ENCODE data around the gene MYL11.
A peak's percentile ranks its signal among the peaks of the same experiment; 100 is the strongest.

MYL11 gene

GRCh38 chr16:30380803-30381208, 6.2 kb downstream of the MYL11 start:
- peaks cover 7% of the 10 kb centered on the region for H3K27me3 ChIP-seq
- H3K36me3 ChIP-seq, result no peaks in the 10 kb centered on the region
- no peak overlapping the region for H3K27ac ChIP-seq
- TF ChIP-seq, protein P1, sequence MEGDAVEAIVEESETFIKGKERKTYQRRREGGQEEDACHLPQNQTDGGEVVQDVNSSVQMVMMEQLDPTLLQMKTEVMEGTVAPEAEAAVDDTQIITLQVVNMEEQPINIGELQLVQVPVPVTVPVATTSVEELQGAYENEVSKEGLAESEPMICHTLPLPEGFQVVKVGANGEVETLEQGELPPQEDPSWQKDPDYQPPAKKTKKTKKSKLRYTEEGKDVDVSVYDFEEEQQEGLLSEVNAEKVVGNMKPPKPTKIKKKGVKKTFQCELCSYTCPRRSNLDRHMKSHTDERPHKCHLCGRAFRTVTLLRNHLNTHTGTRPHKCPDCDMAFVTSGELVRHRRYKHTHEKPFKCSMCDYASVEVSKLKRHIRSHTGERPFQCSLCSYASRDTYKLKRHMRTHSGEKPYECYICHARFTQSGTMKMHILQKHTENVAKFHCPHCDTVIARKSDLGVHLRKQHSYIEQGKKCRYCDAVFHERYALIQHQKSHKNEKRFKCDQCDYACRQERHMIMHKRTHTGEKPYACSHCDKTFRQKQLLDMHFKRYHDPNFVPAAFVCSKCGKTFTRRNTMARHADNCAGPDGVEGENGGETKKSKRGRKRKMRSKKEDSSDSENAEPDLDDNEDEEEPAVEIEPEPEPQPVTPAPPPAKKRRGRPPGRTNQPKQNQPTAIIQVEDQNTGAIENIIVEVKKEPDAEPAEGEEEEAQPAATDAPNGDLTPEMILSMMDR (IDR thresholded peaks at IDR 0.05), result no peak
- H3K4me3 ChIP-seq (ENCODE audit: low read depth in 1 of 2, low read length in 1 of 2), result no peak overlapping the region
- H3K4me1 ChIP-seq (ENCODE audit: control insufficient read depth in 1 of 2, insufficient read depth in 1 of 2, low read depth in 1 of 2, low read length in 1 of 2), result peaks cover 28 to 37% of the 10 kb centered on the region in 2 experiments
- no peaks in the 10 kb centered on the region for H3K9me3 ChIP-seq

GRCh38 chr16:30381291-30382041, 6.9 kb downstream of the MYL11 start:
- H3K4me1 ChIP-seq (ENCODE audit: control insufficient read depth in 1 of 2, insufficient read depth in 1 of 2, low read depth in 1 of 2, low read length in 1 of 2), result peaks cover 28 to 37% of the 10 kb centered on the region in 2 experiments
- no peak overlapping the region for H3K4me3 ChIP-seq (ENCODE audit: low read depth in 1 of 2, low read length in 1 of 2)
- TF ChIP-seq, protein P1 (IDR thresholded peaks at IDR 0.05), result no peak
- H3K9me3 ChIP-seq, result no peaks in the 10 kb centered on the region
- no peak overlapping the region for H3K27ac ChIP-seq
- H3K27me3 ChIP-seq, result peaks cover 7% of the 10 kb centered on the region
- no peaks in the 10 kb centered on the region for H3K36me3 ChIP-seq

- Histone ChIP-seq H3K27ac (no peak within 1 kb of the TSS), H3K27me3 (peaks cover 7% of the 10 kb centered on the region), H3K4me1 (ENCODE audit: control insufficient read depth in 1 of 2, insufficient read depth in 1 of 2, low read depth in 1 of 2, low read length in 1 of 2) (peaks cover 23 to 29% of the 10 kb centered on the region in 2 experiments), H3K4me3 (ENCODE audit: low read depth in 1 of 2, low read length in 1 of 2) (no peak within 1 kb of the TSS), H3K9me3 (no peaks in the 10 kb centered on the region), H3K36me3 (no peaks in the 10 kb centered on the region)
- TF ChIP-seq, protein P1 (IDR thresholded peaks at IDR 0.05), result no peak
These were observed 7.7 kb downstream of the MYL11 start, which contains the start of gene SEPTIN1 for GRCh38 chr16:30382111-30382881. TSS of gene SEPTIN1 (minus strand) at chr16:30382561. CDS start at chr16:30382542, 19 bp downstream.

DNA sequence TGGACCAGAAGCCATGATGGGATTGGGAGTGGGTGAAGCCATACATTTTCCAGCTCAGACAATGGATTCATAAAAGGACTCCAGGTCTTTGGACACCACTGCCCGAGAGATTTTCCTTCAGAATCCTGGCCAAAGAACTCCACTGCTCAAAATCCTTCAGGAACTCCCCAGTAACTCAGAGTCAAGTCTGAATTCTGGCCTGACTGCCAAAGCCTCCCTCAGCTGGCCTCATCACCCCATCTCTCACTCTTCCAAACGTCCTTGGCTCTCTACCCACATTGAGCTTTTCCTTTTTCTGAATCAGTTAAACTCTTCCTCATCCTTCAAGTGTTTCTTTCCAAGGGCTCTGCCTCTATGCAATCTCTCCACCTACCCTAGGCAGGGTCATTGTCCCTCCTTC, 8.9 kb downstream of the MYL11 start:
- Histone ChIP-seq H3K27me3 (peaks cover 7% of the 10 kb centered on the region), H3K9me3 (no peaks in the 10 kb centered on the region), H3K36me3 (no peaks in the 10 kb centered on the region), H3K27ac (no peak overlapping the region), H3K4me3 (ENCODE audit: low read depth in 1 of 2, low read length in 1 of 2) (no peak overlapping the region), H3K4me1 (ENCODE audit: control insufficient read depth in 1 of 2, insufficient read depth in 1 of 2, low read depth in 1 of 2, low read length in 1 of 2) (peaks cover 17 to 18% of the 10 kb centered on the region in 2 experiments)
- TF ChIP-seq, protein P1 (IDR thresholded peaks at IDR 0.05), result no peak

GRCh38 chr16:30394592-30395154, 20.1 kb downstream of the MYL11 start:
- TF ChIP-seq, protein P1 (IDR thresholded peaks at IDR 0.05), result no peak

More at GRCh38 chr16:30394592-30395154, 20.1 kb downstream of the MYL11 start:
- Histone ChIP-seq H3K36me3 (no peaks in the 10 kb centered on the region), H3K4me1 (ENCODE audit: control insufficient read depth in 1 of 2, insufficient read depth in 1 of 2, low read depth in 1 of 2, low read length in 1 of 2) (peaks cover 12 to 43% of the 10 kb centered on the region in 2 experiments), H3K4me3 (ENCODE audit: low read depth in 1 of 2, low read length in 1 of 2) (peak overlapping the region; percentile 63 to 70), H3K27ac (peak overlapping the region; percentile 41), H3K9me3 (no peaks in the 10 kb centered on the region), H3K27me3 (peaks cover 25% of the 10 kb centered on the region)
